GM18519 (cell line): Measurements from ENCODE around the gene TFPI.
"Not testable (repeated sequence)": the region's sequence is repeated elsewhere in the genome, so short reads cannot be mapped to it uniquely, and the experiment has no call there.

Source experiments
- ATAC-seq: cut with Tn5 transposase; IDR thresholded peaks from one replicate; pipeline ENCODE4 v1.9.1; 2021; ENCODE audit warnings: mild to moderate bottlenecking, moderate library complexity; ENCODE audit not compliant: unreplicated experiment, low FRiP score

Gene TFPI

GRCh38 chr2:187554011-187554703, at the start of gene TFPI:
Gene TFPI (minus strand): TSS chr2:187554435. CDS start chr2:187503768, 50,667 bp downstream.
- ATAC-seq = no peak

- no peak for ATAC-seq
Observed at GRCh38 chr2:187594801-187595200, 40.6 kb upstream of the TFPI start.

- no peak for ATAC-seq
Observed at GRCh38 chr2:187593697-187594096, 39.5 kb upstream of the TFPI start.

DNA sequence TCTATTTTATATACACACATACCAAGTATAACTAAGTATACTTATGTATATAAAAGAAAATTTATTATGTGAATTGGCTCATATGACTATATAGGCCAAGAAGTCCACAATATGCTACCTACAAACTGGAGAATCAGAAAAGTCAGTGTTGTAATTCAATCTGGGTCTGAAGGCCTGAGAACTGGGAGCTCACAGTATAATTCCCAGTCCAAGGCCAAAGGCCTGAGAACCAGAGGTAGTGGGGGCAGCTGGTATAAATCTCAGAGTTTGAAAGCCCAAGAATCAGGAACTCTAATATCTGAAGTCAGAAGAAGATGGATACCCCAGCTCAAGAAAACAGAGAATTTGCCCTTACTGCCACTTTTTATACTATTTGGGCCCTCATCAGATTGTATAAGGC, 38.9 kb upstream of the TFPI start:
- ATAC-seq = no peak

DNA sequence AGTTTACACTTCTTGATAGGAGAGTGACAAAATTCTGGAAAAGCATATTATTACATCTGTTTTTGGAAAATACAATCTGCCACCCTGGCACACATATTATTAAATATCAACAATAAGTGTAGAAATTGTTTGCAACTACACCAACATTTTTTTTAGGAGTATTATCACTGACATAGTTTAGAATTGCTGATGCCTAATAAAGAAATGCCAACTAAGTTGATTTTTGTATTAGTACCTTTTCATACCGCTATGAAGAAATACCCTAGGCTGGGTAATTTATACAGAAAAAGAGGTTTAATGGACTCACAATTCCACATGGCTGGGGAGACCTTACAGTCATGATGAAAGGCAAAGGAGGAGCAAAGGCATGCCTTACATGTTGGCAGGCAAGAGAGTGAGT, 35.9 kb upstream of the TFPI start:
- no peak for ATAC-seq

- peak; percentile 84 for ATAC-seq
Observed at GRCh38 chr2:187586011-187586641, 31.9 kb upstream of the TFPI start.

DNA sequence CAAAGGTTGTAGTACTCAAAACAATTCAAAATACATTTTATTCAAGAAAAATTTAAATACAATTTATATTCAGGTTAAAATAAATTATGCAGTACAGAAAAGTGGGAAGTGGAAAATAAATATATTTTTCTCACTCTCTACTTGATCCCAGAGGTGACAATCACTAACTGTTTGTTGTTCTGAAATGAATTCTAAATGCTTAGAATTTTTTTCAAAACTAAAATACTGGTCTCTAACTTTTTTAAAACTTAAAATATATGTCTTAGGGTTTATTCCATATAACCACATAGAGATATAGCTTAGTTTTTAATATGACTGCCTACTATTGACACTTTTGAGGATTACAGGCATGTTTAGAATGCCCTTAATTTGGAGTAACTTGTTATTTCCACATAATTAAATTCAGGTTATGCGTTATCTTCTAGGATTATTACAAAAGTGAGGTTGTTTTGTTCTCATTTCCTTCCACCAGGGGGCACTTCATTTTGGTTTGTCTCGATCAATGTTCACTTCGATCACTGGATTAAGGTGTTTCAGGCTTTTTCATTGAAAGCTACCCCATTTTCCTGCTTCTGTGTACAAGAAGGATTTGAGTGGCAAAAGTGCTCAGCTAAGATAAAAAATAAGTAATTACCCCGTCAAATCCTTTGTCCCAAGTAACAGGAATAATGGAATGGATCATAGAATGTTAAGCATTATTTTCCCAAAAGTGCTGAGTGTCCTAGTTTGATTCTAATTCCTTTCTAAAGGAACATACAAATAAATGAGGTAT, 27.1 kb upstream of the TFPI start:
- ATAC-seq = peak; percentile 55

- peak; percentile 44 for ATAC-seq
Observed at GRCh38 chr2:187580462-187581124, 26.4 kb upstream of the TFPI start.

DNA sequence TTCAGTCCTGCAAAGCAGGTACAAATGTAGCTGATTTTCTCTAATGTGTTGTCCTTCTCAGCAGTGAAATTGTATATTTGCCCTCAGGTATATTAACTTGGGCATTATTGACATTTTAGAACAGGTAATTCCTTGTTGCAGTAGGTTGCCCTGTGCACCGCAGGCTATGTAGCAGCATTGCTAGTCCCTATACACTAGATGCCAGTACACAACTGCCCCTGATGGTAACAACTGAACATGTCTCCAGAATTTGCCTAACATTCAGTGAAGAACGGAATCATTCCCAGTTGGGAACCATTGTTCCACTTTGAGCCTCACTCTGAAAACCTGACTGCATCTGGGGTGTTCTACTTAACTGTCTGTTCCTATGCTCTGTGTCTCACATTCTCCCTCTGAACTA, 23.1 kb upstream of the TFPI start:
- no peak for ATAC-seq

- ATAC-seq = no peak
Observed at GRCh38 chr2:187576906-187577305, 22.7 kb upstream of the TFPI start.

GRCh38 chr2:187575751-187576067, 21.5 kb upstream of the TFPI start:
- no peak for ATAC-seq

- no peak for ATAC-seq
Observed at GRCh38 chr2:187574969-187575750, 20.9 kb upstream of the TFPI start.

- ATAC-seq = no peak
Observed at GRCh38 chr2:187573722-187574121, 19.5 kb upstream of the TFPI start.

DNA sequence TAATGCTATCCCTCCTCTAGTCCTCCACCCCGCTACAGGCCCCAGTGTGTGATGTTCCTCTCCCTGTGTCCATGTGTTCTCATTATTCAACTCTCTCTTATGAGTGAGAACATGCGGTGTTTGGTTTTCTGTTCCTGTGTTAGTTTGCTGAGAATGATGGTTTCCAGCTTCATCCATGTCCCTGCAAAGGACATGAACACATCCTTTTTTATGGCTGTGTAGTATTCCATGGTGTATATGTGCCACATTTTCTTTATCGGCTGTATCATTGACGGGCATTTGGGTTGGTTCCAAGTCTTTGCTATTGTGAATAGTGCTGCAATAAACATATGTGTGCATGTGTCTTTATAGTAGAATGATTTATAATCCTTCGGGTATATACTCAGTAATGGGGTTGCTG, 17.8 kb upstream of the TFPI start:
- not testable (repeated sequence) for ATAC-seq

GRCh38 chr2:187569571-187569970, 15.3 kb upstream of the TFPI start:
- ATAC-seq = no peak

GRCh38 chr2:187569042-187569441, 14.8 kb upstream of the TFPI start:
- ATAC-seq = no peak

- ATAC-seq = no peak
Observed at GRCh38 chr2:187567126-187567525, 12.9 kb upstream of the TFPI start.

GRCh38 chr2:187566712-187567111, 12.5 kb upstream of the TFPI start:
- no peak for ATAC-seq

DNA sequence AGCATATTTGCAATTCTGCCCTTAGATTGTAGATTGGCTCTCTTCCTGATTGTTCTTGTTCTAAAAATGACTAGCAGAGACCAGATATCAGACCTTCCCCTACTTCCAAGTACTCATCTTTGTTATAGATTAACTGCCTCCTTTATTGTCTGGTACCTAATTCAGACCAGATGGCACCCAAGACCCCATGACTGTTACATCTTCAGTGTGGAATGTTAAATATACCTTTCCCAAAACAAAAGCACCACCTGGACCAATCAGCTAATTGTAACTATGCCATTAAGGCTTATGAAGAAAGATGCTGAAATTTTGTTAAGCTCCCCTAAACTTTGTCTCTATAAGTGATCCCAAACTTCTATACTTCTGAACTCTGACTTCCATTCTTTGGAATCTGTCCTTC, 12.0 kb upstream of the TFPI start:
- ATAC-seq = no peak

DNA sequence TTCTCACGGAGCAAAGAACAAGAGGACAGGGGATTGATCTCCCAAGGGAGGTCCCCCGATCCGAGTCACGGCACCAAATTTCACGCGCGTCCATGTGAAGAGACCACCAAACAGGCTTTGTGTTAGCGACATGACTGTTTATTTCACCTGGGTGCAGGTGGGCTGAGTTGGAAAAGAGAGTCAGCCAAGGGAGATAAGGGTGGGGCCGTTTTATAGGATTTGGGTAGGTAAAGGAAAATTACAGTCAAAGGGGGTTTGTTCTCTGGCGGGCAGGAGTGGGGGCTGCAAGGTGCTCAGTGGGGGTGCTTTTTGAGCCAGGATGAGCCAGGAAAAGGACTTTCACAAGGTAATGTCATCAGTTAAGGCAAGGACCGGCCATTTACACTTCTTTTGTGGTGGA, 11.4 kb upstream of the TFPI start:
- not testable (repeated sequence) for ATAC-seq
